Gastrocnemius medialis (tissue), 4 donors: Measurements from ENCODE around the gene CCDC30.

Experiments used
- POLR2A ChIP-seq, 2 donors: fragments of 450-650 bp; IDR thresholded peaks; one replicate each; pipeline ENCODE4 v1.6.1; 2017; ENCODE audit warnings: antibody characterized with exemption in 2 of 2, mild to moderate bottlenecking in 2 of 2, moderate library complexity in 2 of 2
- TF ChIP-seq, protein P1 (sequence below), 5 experiments: fragments of 450-650 bp in 3 of 5; fragments of 200-600 bp in 2 of 5; sonication (generic) in 2 of 5; IDR thresholded peaks in 4 of 5; conservative IDR thresholded peaks in 1 of 5; 1 replicate in 4 of 5; 2 replicates in 1 of 5; pipeline ENCODE4 v1.5.1; 2016 to 2019; ENCODE audit warnings: antibody characterized with exemption in 5 of 5, mild to moderate bottlenecking in 3 of 5, moderate library complexity in 3 of 5

GRCh38 chr1:42567038-42567437 is 104.0 kb downstream of the CCDC30 start:
- TF ChIP-seq, protein P1, sequence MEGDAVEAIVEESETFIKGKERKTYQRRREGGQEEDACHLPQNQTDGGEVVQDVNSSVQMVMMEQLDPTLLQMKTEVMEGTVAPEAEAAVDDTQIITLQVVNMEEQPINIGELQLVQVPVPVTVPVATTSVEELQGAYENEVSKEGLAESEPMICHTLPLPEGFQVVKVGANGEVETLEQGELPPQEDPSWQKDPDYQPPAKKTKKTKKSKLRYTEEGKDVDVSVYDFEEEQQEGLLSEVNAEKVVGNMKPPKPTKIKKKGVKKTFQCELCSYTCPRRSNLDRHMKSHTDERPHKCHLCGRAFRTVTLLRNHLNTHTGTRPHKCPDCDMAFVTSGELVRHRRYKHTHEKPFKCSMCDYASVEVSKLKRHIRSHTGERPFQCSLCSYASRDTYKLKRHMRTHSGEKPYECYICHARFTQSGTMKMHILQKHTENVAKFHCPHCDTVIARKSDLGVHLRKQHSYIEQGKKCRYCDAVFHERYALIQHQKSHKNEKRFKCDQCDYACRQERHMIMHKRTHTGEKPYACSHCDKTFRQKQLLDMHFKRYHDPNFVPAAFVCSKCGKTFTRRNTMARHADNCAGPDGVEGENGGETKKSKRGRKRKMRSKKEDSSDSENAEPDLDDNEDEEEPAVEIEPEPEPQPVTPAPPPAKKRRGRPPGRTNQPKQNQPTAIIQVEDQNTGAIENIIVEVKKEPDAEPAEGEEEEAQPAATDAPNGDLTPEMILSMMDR (IDR thresholded peaks at IDR 0.05 in 4 of 5, conservative IDR thresholded peaks at IDR 0.05 in 1 of 5): no peak
- no peak for TF ChIP-seq POLR2A (IDR thresholded peaks at IDR 0.05)
